ENCODE measurements around the gene ANKRD34A. TPM values are rescaled to one million over a fixed set of nuclear protein-coding genes. Genes with fewer than 3 reads are reported as not detected.

Gene ANKRD34A
- total RNA-seq, 1 experiment from 2014 or later, result 0.77 TPM

- DNase-seq, result no peak
- H3K9me3 ChIP-seq, result no peaks in the 10 kb centered on the region
- peaks cover 16% of the 10 kb centered on the region; the same call in 1 of the 2 replicates for H3K36me3 ChIP-seq (ENCODE audit: control insufficient read depth, insufficient read depth, low read length)
- TF ChIP-seq, protein P1, sequence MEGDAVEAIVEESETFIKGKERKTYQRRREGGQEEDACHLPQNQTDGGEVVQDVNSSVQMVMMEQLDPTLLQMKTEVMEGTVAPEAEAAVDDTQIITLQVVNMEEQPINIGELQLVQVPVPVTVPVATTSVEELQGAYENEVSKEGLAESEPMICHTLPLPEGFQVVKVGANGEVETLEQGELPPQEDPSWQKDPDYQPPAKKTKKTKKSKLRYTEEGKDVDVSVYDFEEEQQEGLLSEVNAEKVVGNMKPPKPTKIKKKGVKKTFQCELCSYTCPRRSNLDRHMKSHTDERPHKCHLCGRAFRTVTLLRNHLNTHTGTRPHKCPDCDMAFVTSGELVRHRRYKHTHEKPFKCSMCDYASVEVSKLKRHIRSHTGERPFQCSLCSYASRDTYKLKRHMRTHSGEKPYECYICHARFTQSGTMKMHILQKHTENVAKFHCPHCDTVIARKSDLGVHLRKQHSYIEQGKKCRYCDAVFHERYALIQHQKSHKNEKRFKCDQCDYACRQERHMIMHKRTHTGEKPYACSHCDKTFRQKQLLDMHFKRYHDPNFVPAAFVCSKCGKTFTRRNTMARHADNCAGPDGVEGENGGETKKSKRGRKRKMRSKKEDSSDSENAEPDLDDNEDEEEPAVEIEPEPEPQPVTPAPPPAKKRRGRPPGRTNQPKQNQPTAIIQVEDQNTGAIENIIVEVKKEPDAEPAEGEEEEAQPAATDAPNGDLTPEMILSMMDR (IDR thresholded peaks at IDR 0.05; ENCODE audit: insufficient read depth in 1 of 2, low read depth in 1 of 2, low read length in 1 of 2, severe bottlenecking in 1 of 2, unreplicated experiment in 1 of 2), result no peak
- no peaks in the 10 kb centered on the region for H3K27me3 ChIP-seq (replicated peaks; ENCODE audit: control insufficient read depth, insufficient read depth, low read length)
- BruUV-seq (replicated peaks), result TSS peak; percentile 92
- ChIA-PET CTCF (interaction anchor here (1.7 kb wide), 1 partner anchor 18 kb away, joined by 4 read pairs; no protein-coding TSS in a partner anchor), POLR2A (interaction anchor here (0.6 to 1.0 kb wide), 2 partner anchors 17 to 24 kb away, joined by 3 to 4 read pairs; partner anchors contain the start of gene HJV)
- peaks cover 13% of the 10 kb centered on the region; the same call in 1 of the 2 replicates for H3K4me1 ChIP-seq
- Mint-ChIP-seq H3K4me3 (ENCODE audit: unreplicated experiment) (peak overlapping the region; percentile 84), H3K36me3 (ENCODE audit: insufficient read depth, unreplicated experiment) (peaks cover 40% of the 10 kb centered on the region), H3K4me1 (ENCODE audit: low read depth, unreplicated experiment) (peaks cover 15% of the 10 kb centered on the region), H3K9me3 (ENCODE audit: unreplicated experiment) (no peaks in the 10 kb centered on the region), H3K27ac (ENCODE audit: unreplicated experiment) (peak overlapping the region; percentile 93), H3K27me3 (ENCODE audit: insufficient read depth, unreplicated experiment) (no peaks in the 10 kb centered on the region)
- H3K4me3 ChIP-seq (ENCODE audit: low read depth, low read length), result peak overlapping the region; percentile 91
- intact Hi-C loops (cut with micrococcal nuclease; ENCODE audit: unreplicated experiment), result no loop called here
Measured at GRCh38 chr1:145997016-145997717, 32.8 kb upstream of the ANKRD34A start.

DNA sequence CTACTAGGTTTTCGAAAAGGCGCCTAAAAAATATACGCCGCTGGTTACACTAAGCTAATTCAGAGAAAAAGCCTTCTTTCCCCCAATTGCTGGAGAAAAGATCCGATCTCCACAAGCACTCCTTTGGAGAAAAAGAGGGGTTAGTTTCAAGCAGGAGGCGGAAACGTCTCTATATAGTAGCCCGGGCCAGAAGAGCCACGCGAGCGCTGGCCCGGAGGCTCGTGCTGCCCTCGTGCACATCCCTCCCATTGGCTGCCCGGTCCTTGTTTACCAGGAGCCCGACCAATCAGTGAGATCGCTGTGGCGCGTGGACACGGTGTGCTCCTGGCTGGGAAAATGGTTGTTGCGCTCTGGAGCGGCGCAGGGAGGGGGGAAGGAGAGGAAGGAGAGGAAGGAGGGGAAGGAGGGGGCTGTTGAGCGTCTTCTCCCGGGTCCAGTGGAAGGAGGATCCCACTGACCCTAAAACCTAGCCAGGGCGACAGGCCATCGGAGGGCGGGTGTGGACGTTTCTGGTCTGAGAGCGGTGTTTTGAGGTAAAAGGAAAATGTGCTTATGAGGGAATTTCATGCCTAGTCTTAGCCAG is 32.1 kb upstream of the ANKRD34A start, which contains the start of gene TXNIP:
TSS of gene TXNIP (minus strand) at position 147 of the 583 bp plus-strand sequence. CDS start 313 bp downstream, outside the sequence.
- peaks cover 13% of the 10 kb centered on the region; the same call in 1 of the 2 replicates for H3K4me1 ChIP-seq
- TF ChIP-seq, protein P1 (IDR thresholded peaks at IDR 0.05; ENCODE audit: insufficient read depth in 1 of 2, low read depth in 1 of 2, low read length in 1 of 2, severe bottlenecking in 1 of 2, unreplicated experiment in 1 of 2), result no peak
- H3K36me3 Mint-ChIP-seq (ENCODE audit: insufficient read depth, unreplicated experiment), result peaks cover 43% of the 10 kb centered on the region
- H3K36me3 ChIP-seq (ENCODE audit: control insufficient read depth, insufficient read depth, low read length), result peaks cover 16% of the 10 kb centered on the region; the same call in 1 of the 2 replicates
- H3K4me3 ChIP-seq (ENCODE audit: low read depth, low read length), result peak within 1 kb of the TSS; percentile 91
- POLR2A ChIA-PET, result interaction anchor here (0.6 to 1.0 kb wide), 3 partner anchors 17 to 25 kb away, joined by 3 to 4 read pairs (median 3); partner anchors contain the start of gene HJV
- H3K4me3 Mint-ChIP-seq (ENCODE audit: unreplicated experiment), result peak within 1 kb of the TSS; percentile 84
- H3K27me3 ChIP-seq (replicated peaks; ENCODE audit: control insufficient read depth, insufficient read depth, low read length), result no peaks in the 10 kb centered on the region
- H3K27me3 Mint-ChIP-seq (ENCODE audit: insufficient read depth, unreplicated experiment), result no peaks in the 10 kb centered on the region
- peaks cover 15% of the 10 kb centered on the region for H3K4me1 Mint-ChIP-seq (ENCODE audit: low read depth, unreplicated experiment)
- no peaks in the 10 kb centered on the region for H3K9me3 ChIP-seq
- DNase-seq, result peak; percentile 95 to 98
- no TSS peak for BruUV-seq (replicated peaks)
- CTCF ChIA-PET, result interaction anchor here (1.1 to 1.7 kb wide), 2 partner anchors 17 to 105 kb away, joined by 3 to 4 read pairs; no protein-coding TSS in a partner anchor
- intact Hi-C loops (cut with micrococcal nuclease; ENCODE audit: unreplicated experiment), result loop anchor here (1.0 kb wide), 3 partner anchors 11 to 32 kb away; partner anchors contain the start of genes ANKRD34A and POLR3GL
- no peaks in the 10 kb centered on the region for H3K9me3 Mint-ChIP-seq (ENCODE audit: unreplicated experiment)
- peak within 1 kb of the TSS; percentile 93 for H3K27ac Mint-ChIP-seq (ENCODE audit: unreplicated experiment)

DNA sequence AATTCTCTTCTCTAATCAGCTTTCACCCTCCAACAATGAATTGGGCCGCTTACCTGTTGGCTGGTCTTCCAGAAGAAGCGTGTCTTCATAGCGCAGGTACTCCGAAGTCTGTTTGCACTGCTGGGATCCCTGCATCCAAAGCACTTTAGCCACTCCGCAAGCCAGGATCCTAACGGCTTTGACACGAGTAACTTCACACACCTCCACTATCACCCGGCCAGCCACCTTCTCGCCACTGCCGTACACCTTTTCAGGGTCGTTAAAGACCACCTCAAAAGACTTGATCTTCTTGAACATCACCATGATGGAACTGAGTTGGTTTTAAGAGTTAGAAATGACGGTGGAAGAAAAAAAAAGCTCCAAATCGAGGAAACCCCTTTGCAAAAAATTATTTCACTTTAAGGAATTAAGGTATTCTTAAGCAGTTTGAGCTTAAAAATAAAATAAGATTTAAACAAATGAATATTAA is 31.6 kb upstream of the ANKRD34A start:
- peak overlapping the region; percentile 91 for H3K4me3 ChIP-seq (ENCODE audit: low read depth, low read length)
- CTCF ChIA-PET, result interaction anchor here (1.1 to 1.7 kb wide), 2 partner anchors 17 to 104 kb away, joined by 3 to 4 read pairs; no protein-coding TSS in a partner anchor
- H3K4me3 Mint-ChIP-seq (ENCODE audit: unreplicated experiment), result peak overlapping the region; percentile 84
- peak overlapping the region; percentile 93 for H3K27ac Mint-ChIP-seq (ENCODE audit: unreplicated experiment)
- no peaks in the 10 kb centered on the region for H3K9me3 Mint-ChIP-seq (ENCODE audit: unreplicated experiment)
- peaks cover 16% of the 10 kb centered on the region; the same call in 1 of the 2 replicates for H3K36me3 ChIP-seq (ENCODE audit: control insufficient read depth, insufficient read depth, low read length)
- no peak for DNase-seq
- TF ChIP-seq, protein P1 (IDR thresholded peaks at IDR 0.05; ENCODE audit: insufficient read depth in 1 of 2, low read depth in 1 of 2, low read length in 1 of 2, severe bottlenecking in 1 of 2, unreplicated experiment in 1 of 2), result no peak
- intact Hi-C loops (cut with micrococcal nuclease; ENCODE audit: unreplicated experiment), result loop anchor here (1.0 kb wide), 3 partner anchors 11 to 32 kb away; partner anchors contain the start of genes ANKRD34A and POLR3GL
- no peaks in the 10 kb centered on the region for H3K27me3 ChIP-seq (replicated peaks; ENCODE audit: control insufficient read depth, insufficient read depth, low read length)
- POLR2A ChIA-PET, result interaction anchor here (0.6 kb wide), 1 partner anchor 16 kb away, joined by 3 read pairs; no protein-coding TSS in a partner anchor
- BruUV-seq (replicated peaks), result TSS peak; percentile 54
- no peaks in the 10 kb centered on the region for H3K27me3 Mint-ChIP-seq (ENCODE audit: insufficient read depth, unreplicated experiment)
- peaks cover 15% of the 10 kb centered on the region for H3K4me1 Mint-ChIP-seq (ENCODE audit: low read depth, unreplicated experiment)
- peaks cover 43% of the 10 kb centered on the region for H3K36me3 Mint-ChIP-seq (ENCODE audit: insufficient read depth, unreplicated experiment)
- H3K4me1 ChIP-seq, result peaks cover 17% of the 10 kb centered on the region; the same call in 1 of the 2 replicates
- no peaks in the 10 kb centered on the region for H3K9me3 ChIP-seq

All from Caco-2 (cell line).